ENCODE data around the gene EGLN1.

DNA sequence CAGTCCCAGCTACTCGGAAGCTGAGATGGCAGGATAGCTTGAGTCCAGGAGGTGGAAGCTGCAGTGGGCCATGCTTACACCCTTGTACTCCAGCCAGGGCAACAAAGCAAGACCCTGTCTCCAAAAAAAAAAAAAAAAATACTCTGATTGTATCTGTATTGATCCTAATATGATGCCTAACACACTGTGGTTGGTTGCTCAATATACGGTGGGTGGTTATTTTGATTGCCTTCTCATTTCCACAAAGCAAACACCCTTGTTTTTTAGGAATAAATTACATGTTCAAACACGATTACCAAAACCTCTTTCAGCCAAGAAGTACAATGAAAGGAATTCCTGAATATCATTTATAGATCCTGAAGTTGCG lies 3.4 kb downstream of the EGLN1 start:
- TF ChIP-seq, protein P1, sequence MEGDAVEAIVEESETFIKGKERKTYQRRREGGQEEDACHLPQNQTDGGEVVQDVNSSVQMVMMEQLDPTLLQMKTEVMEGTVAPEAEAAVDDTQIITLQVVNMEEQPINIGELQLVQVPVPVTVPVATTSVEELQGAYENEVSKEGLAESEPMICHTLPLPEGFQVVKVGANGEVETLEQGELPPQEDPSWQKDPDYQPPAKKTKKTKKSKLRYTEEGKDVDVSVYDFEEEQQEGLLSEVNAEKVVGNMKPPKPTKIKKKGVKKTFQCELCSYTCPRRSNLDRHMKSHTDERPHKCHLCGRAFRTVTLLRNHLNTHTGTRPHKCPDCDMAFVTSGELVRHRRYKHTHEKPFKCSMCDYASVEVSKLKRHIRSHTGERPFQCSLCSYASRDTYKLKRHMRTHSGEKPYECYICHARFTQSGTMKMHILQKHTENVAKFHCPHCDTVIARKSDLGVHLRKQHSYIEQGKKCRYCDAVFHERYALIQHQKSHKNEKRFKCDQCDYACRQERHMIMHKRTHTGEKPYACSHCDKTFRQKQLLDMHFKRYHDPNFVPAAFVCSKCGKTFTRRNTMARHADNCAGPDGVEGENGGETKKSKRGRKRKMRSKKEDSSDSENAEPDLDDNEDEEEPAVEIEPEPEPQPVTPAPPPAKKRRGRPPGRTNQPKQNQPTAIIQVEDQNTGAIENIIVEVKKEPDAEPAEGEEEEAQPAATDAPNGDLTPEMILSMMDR (IDR thresholded peaks at IDR 0.05), result no peak
- TF ChIP-seq POLR2A (IDR thresholded peaks at IDR 0.05; ENCODE audit: low read depth) (no peak), EP300 (IDR thresholded peaks at IDR 0.05) (no peak)

Data from esophagus muscularis mucosa (tissue), 4 donors.